Endothelial cell of umbilical vein (primary cell): ENCODE data around the gene SAFB. TPM values are rescaled to one million over a fixed set of nuclear protein-coding genes. Genes with fewer than 3 reads are reported as not detected.

Source experiments
- BruUV-seq: library from RNA; stranded (reverse); fragments of 400-500 nt; replicated peaks from 2 replicates; lab custom pipeline; 2021; lab: Mats Ljungman, UMichigan
- CTCF ChIA-PET: fragments of 300-600, 350-600 bp; sonication (Branson Sonifier 250); formaldehyde crosslinking; loops from one replicate; lab custom pipeline; 2021; ENCODE audit warnings: antibody characterized with exemption, inconsistent platforms; lab: Charles Lee
- POLR2A ChIA-PET: fragments of 300-600, 350-600 bp; sonication (Branson Sonifier 250); formaldehyde crosslinking; loops from one replicate; lab custom pipeline; 2021; ENCODE audit warnings: antibody characterized with exemption, inconsistent platforms; lab: Charles Lee
- DNase-seq: peaks from one replicate; pipeline ENCODE4 v3.0.0-alpha.2; 2011; ENCODE audit warnings: low read depth, low spot score
- FAIRE-seq: peaks from 2 replicates; lab custom pipeline; 2011; peaks lifted over from hg19 to GRCh38; lab: Jason Lieb, UNC
- H2AFZ ChIP-seq: 2 replicates; pipeline ENCODE4 v1.6.0; 2012; ENCODE audit warnings: low read depth, low read length, control low read depth, inconsistent platforms
- H3K27ac ChIP-seq: 2 replicates; pipeline ENCODE4 v1.5.1; 2011; ENCODE audit warnings: low read depth, mild to moderate bottlenecking, control low read depth, low read length, moderate library complexity; ENCODE audit not compliant: insufficient read depth
- H3K27me3 ChIP-seq, 2 experiments: 2 replicates each; pipeline versions ENCODE4 v1.6.0 to v1.6.1; 2011; ENCODE audit warnings: low read length in 2 of 2, mixed read lengths in 1 of 2; ENCODE audit not compliant: control insufficient read depth in 2 of 2, insufficient read depth in 2 of 2
- H3K36me3 ChIP-seq, 2 experiments: 2 replicates in 1 of 2; 3 replicates in 1 of 2; pipeline ENCODE4 v1.5.1; 2011; ENCODE audit warnings: low read length in 2 of 2, mild to moderate bottlenecking in 1 of 2, moderate library complexity in 1 of 2; ENCODE audit not compliant: control insufficient read depth in 2 of 2, insufficient read depth in 2 of 2; ENCODE audit errors: extremely low read depth in 1 of 2
- H3K4me1 ChIP-seq: 3 replicates; pipeline ENCODE4 v1.5.1; 2011; ENCODE audit warnings: mild to moderate bottlenecking, low read length; ENCODE audit not compliant: control insufficient read depth, insufficient read depth; ENCODE audit errors: extremely low read depth
- H3K4me2 ChIP-seq: 2 replicates; pipeline ENCODE4 v1.6.1; 2011; ENCODE audit warnings: low read length, control low read depth, mixed read lengths; ENCODE audit not compliant: insufficient read depth
- H3K4me3 ChIP-seq, 3 experiments: fragments of 200-600 bp in 1 of 3; sonication (generic), shearing (Covaris generic) in 1 of 3; replicated peaks in 1 of 3; 2 replicates each; pipeline ENCODE4 v1.5.1; 2011 to 2016; ENCODE audit warnings: control low read depth in 3 of 3, low read length in 3 of 3, mild to moderate bottlenecking in 2 of 3, inconsistent platforms in 1 of 3, low read depth in 1 of 3, moderate library complexity in 1 of 3; ENCODE audit not compliant: insufficient read depth in 1 of 3
- H3K79me2 ChIP-seq: 2 replicates; pipeline ENCODE4 v1.6.0; 2012; ENCODE audit warnings: low read length, inconsistent platforms; ENCODE audit not compliant: control insufficient read depth, insufficient read depth
- H3K9ac ChIP-seq: replicated peaks from 2 replicates; pipeline ENCODE3; 2011; ENCODE audit warnings: low read length, control low read depth; ENCODE audit not compliant: insufficient read depth; ENCODE audit errors: extremely low read depth
- H3K9me1 ChIP-seq: replicated peaks from 3 replicates; pipeline ENCODE4 v1.6.0; 2011; ENCODE audit warnings: mild to moderate bottlenecking, low read length; ENCODE audit not compliant: control insufficient read depth, insufficient read depth; ENCODE audit errors: extremely low read depth
- H3K9me3 ChIP-seq: replicated peaks from 2 replicates; pipeline ENCODE4 v1.5.1; 2012; ENCODE audit warnings: low read length, inconsistent platforms; ENCODE audit not compliant: control insufficient read depth, insufficient read depth
- H4K20me1 ChIP-seq: replicated peaks from 2 replicates; pipeline ENCODE3; 2011; ENCODE audit warnings: mild to moderate bottlenecking, low read length; ENCODE audit not compliant: control insufficient read depth, insufficient read depth; ENCODE audit errors: extremely low read depth
- CTCF ChIP-seq, 2 donors: IDR thresholded peaks; 1 replicate in 1 of 2; 2 replicates in 1 of 2; pipeline ENCODE4 v1.5.1; 2011; ENCODE audit warnings: low read length in 2 of 2, mild to moderate bottlenecking in 2 of 2, moderate library complexity in 2 of 2, control low read depth in 1 of 2, inconsistent platforms in 1 of 2, low read depth in 1 of 2; ENCODE audit not compliant: insufficient read depth in 1 of 2; ENCODE audit errors: extremely low read depth in 1 of 2
- EZH2 ChIP-seq: IDR thresholded peaks from 2 replicates; pipeline ENCODE4 v1.6.1; 2012; ENCODE audit warnings: borderline replicate concordance, low read depth, mild to moderate bottlenecking, moderate library complexity, low read length, inconsistent platforms; ENCODE audit not compliant: severe bottlenecking
- FOS ChIP-seq: IDR thresholded peaks from 2 replicates; pipeline ENCODE4 v1.6.1; 2011; ENCODE audit warnings: mild to moderate bottlenecking, low read length, moderate library complexity, borderline replicate concordance; ENCODE audit not compliant: insufficient read depth
- GATA2 ChIP-seq: IDR thresholded peaks from 2 replicates; pipeline ENCODE4 v1.7.0; 2011; ENCODE audit warnings: low read depth, mild to moderate bottlenecking, moderate library complexity, mixed read lengths, low read length; ENCODE audit not compliant: insufficient read length, insufficient read depth
- JUN ChIP-seq: IDR thresholded peaks from 2 replicates; pipeline ENCODE4 v1.6.1; 2011; ENCODE audit warnings: borderline replicate concordance, low read depth; ENCODE audit not compliant: insufficient read length, insufficient read depth
- MAX ChIP-seq: IDR thresholded peaks from 2 replicates; pipeline ENCODE4 v1.6.1; 2011; ENCODE audit not compliant: insufficient read depth, insufficient read length
- MYC ChIP-seq: IDR thresholded peaks from one replicate; pipeline ENCODE4 v1.6.1; 2011; ENCODE audit warnings: mild to moderate bottlenecking, low read depth, low read length
- POLR2A ChIP-seq: IDR thresholded peaks from 2 replicates; pipeline ENCODE4 v1.6.1; 2012; ENCODE audit warnings: low read depth, mild to moderate bottlenecking, control low read depth, low read length
- POLR2AphosphoS5 ChIP-seq: IDR thresholded peaks from 2 replicates; pipeline ENCODE4 v1.6.1; 2012; ENCODE audit warnings: low read depth, mild to moderate bottlenecking, control low read depth, low read length, moderate library complexity; ENCODE audit not compliant: insufficient read depth
- dilution Hi-C: fragments of 300-500 bp; cut with MboI; formaldehyde crosslinking; loops from one replicate; pipeline ENCODE4 v1.15.0; 2019; ENCODE audit warnings: low sequenced_read_pairs; ENCODE audit not compliant: extremely low pct_ligation_motif_present
- intact Hi-C: fragments of 100-400 bp; cut with micrococcal nuclease; formaldehyde crosslinking; loops from one replicate; pipeline ENCODE4 v1.10.0; 2022
- polyA plus RNA-seq, 4 experiments: library from polyadenylated mRNA; depleted of rRNA in 3 of 4; stranded (reverse) in 3 of 4; unstranded in 1 of 4; fragments of >200 nt; gene quantifications; 2 replicates each; pipeline versions ENCODE4 v1.2.1 to v1.2.3, GENCODE V29; 2011 to 2012; ENCODE audit warnings: missing spikeins in 1 of 4
- total RNA-seq: library from RNA; stranded (reverse); gene quantifications from 2 replicates; pipeline ENCODE4 v1.2.3, GENCODE V29; 2021

The SAFB gene
- total and polyA plus RNA-seq, 2 donors (not counting 3 experiments of a cell fraction or from before 2014, with no cell fraction given) = 44.7 to 109 TPM

GRCh38 chr19:5643060-5643459, 20.2 kb downstream of the SAFB start:
- dilution Hi-C loops = no loop called here
- BruUV-seq = no TSS peak
- Histone ChIP-seq H4K20me1 (peaks cover 3% of the 10 kb centered on the region), H3K9ac (no peak overlapping the region), H3K9me1 (no peaks in the 10 kb centered on the region), H3K4me2 (no peak overlapping the region), H3K27ac (no peak overlapping the region), H2AFZ (no peak overlapping the region), H3K4me3 (no peak overlapping the region), H3K27me3 (no peaks in the 10 kb centered on the region), H3K79me2 (peaks cover 84% of the 10 kb centered on the region), H3K4me1 (no peaks in the 10 kb centered on the region), H3K9me3 (no peaks in the 10 kb centered on the region), H3K36me3 (peaks cover 18 to 32% of the 10 kb centered on the region in 2 experiments)
- DNase-seq (no peak), FAIRE-seq (no peak)
- CTCF ChIA-PET = no interaction called here
- POLR2A ChIA-PET = no interaction called here
- no peak for TF ChIP-seq POLR2A
- no peak for TF ChIP-seq GATA2
- TF ChIP-seq MAX = no peak
- TF ChIP-seq JUN = no peak
- TF ChIP-seq POLR2AphosphoS5 = no peak
- no peak for TF ChIP-seq MYC
- TF ChIP-seq EZH2 = no peak
- no peak for TF ChIP-seq CTCF (IDR thresholded peaks at IDR 0.05; ENCODE audit: extremely low read depth in 1 of 2, insufficient read depth in 1 of 2, low read depth in 1 of 2, low read length in 2 of 2)
- TF ChIP-seq FOS = no peak
- intact Hi-C loops = loop anchor here (10.0 kb wide), 1 partner anchor 542 kb away; no protein-coding TSS in a partner anchor
